CD4-positive, alpha-beta T cell treated with Interleukin-17A for 4 hours (primary cell): ENCODE measurements around the gene NME2.
A peak's percentile ranks its signal among the peaks of the same experiment; 100 is the strongest.
"Not testable (repeated sequence)": the region's sequence is repeated elsewhere in the genome, so short reads cannot be mapped to it uniquely, and the experiment has no call there.

ENCODE experiments used
- DNase-seq: peaks from one replicate; pipeline ENCODE4 v3.0.0-alpha.2; 2020; ENCODE audit warnings: mixed read lengths

The NME2 gene

GRCh38 chr17:51153210-51154072 is 12.8 kb upstream of the NME2 start, which contains the start of gene NME1:
TSS of gene NME1 (plus strand) at chr17:51153559. CDS start at chr17:51155655, 2,096 bp downstream.
- DNase-seq, result peak; percentile 95

DNA sequence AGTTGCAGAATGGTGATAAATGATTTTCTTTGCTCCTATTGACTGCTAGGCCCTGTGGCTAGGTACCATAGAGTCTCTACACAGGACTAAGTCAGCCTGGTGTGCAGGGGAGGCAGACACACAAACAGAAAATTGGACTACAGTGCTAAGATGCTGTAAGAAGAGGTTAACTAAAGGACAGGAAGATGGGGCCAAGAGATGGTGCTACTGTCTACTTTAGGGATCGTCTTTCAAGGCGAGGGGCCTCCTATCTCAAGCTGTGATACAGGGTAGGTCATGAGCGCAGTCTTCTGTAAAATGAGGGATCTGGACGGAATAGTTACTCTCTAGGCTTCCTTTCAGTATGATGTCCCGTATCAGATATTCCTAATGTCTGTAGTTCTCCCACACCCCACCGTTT is 12.0 kb upstream of the NME2 start:
- peak; percentile 4 for DNase-seq

GRCh38 chr17:51155416-51155815 is 10.8 kb upstream of the NME2 start:
- no peak for DNase-seq

DNA sequence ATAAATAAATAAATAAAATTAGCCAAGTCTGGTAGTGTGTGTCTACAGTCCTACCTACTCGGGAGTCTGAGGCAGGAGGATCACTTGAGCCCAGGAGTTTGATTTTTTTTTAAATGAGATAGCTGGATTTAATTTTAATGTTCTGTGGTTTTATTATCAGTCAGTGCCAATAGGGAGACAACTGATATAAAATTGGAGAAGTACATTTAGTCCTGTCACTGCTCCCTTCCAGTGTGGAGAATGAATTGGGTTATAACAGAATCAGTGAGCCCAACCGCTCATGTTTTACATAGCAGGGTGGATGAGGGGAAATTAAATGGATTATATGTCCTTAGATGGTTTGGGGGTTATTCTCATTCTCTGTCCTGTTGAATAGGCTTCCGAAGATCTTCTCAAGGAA is 6.6 kb upstream of the NME2 start:
- DNase-seq, result no peak

DNA sequence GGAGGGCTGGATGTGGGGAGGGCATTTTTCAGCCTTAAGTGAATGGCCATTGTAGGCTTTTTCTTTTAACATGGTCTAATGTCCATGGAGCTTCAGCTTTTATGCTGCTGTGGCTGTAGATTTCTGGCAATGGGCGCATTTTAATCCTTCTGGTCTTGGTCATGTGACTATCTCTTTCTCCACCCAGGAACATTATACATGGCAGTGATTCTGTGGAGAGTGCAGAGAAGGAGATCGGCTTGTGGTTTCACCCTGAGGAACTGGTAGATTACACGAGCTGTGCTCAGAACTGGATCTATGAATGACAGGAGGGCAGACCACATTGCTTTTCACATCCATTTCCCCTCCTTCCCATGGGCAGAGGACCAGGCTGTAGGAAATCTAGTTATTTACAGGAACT is 4.7 kb upstream of the NME2 start:
- no peak for DNase-seq

- DNase-seq, result no peak
Observed at GRCh38 chr17:51164911-51165679, 1.1 kb upstream of the NME2 start.

GRCh38 chr17:51165680-51166197 is 472 bp upstream of the NME2 start:
- no peak for DNase-seq

DNA sequence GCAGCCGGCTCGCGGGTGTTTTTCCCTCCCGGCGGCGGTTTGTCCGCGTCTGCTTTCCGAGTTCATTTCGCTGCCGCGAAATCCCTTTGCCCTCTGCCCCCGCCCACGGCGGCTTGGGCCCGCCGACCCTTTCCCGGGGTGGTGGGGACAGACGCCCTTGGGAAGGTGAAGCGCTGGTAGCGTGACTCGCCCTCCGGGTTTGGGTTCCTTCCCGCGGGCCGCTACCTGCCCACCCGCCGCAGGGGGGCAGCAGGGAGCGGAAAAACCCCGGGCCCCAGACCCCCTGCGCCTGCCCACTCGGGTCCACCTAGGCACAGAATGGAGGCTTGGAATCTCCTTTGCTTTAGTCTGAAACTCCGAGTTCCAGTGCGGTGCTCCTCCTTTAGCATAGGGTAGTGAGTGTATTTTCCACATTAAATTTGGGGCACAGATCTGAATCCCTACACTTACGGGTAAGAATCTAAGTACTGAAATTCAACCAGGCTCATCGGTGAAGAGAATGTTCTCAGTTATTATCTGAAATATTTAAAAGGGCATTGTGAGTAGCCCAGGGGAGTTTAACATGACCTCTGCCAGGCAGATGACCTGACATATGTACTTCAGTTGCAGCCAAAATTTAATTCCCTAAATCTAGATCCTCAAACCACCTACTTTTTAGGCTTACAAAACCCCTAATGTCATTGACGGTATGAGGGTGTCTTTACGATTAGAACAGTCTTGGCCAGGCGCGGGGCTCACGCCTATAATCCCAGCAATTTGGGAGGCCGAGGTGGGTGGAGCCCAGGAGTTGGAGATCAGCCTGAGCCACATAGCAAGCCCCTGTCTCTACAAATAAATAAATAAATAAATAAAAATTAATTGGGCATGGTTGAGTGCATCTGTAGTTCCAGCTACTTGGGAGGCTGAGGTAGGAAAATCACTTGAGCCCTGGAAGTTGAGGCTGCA is 1.0 kb downstream of the NME2 start:
- peak; percentile 77 for DNase-seq

- no peak for DNase-seq
Observed at GRCh38 chr17:51169340-51169739, 3.1 kb downstream of the NME2 start.

DNA sequence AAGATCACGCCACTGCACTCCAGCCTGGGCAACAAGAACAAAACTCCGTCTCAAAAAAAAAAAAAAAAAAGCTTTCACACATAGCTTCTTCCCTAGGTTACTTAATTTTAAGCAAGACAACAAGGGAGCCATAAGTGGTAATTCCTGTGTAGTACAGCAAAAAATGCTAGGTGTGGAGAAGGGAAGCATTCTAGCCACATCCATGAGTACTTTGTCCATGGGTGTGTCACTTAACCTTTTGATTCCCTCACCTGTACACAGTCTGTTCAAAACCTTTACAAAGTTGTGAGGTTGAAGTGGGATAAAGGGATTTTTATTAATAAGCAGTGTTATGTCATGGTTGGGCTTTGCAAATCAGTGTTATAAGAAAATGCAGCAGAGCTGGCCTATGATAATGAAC is 4.5 kb downstream of the NME2 start:
- no peak for DNase-seq

DNA sequence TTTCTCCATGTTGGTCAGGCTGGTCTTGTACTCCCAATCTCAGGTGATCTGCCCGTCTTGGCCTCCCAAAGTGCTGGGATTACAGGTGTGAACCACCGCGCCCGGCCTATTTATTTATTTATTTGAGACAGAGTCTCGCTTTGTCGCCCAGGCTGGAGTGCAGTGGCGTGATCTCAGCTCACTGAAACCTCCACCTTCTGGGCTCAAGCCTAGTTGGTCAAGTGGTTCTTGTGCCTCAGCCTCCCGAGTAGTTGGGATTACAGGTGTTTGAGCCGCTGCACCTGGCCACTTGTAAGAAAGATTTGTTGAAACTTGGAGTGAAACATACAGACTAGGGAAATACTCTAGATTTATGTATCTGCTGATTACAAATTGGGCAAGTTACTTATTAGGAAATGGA is 5.8 kb downstream of the NME2 start:
- not testable (repeated sequence) for DNase-seq

GRCh38 chr17:51180486-51180885 is 14.3 kb downstream of the NME2 start:
- no peak for DNase-seq

- DNase-seq, result no peak
Observed at GRCh38 chr17:51184124-51184523, 17.9 kb downstream of the NME2 start.

DNA sequence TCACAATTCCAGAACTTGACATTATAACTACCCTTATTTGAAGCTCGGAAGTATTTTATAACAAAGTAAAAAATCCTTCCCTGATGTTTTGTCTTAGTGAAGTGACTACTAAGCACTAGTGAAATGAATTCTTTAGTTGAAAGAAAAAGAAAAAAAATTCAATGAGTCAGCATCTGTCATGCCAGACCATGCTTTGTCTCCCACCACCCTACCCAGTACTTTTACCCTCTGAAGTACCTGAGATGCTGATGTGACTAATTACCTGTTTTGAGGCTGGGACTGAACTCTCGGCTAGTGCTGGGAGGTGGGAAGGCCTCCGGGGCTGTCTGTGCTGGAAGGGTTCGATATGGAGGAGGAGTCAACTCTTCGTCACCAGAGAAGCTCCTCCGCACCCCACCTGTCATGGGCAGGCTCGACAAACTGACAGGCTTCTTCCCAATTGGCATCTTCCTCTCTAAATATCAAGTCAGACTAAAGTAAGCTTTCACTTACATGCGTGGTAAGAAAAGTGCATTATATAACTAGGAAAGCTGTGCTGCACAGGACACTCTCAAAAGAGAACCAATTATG is 19.6 kb downstream of the NME2 start:
- no peak for DNase-seq

GRCh38 chr17:51188271-51188833 is 22.1 kb downstream of the NME2 start:
- DNase-seq, result no peak

- DNase-seq, result no peak
Observed at GRCh38 chr17:51189162-51189561, 23.0 kb downstream of the NME2 start.

GRCh38 chr17:51189628-51190027 is 23.4 kb downstream of the NME2 start:
- DNase-seq, result no peak

DNA sequence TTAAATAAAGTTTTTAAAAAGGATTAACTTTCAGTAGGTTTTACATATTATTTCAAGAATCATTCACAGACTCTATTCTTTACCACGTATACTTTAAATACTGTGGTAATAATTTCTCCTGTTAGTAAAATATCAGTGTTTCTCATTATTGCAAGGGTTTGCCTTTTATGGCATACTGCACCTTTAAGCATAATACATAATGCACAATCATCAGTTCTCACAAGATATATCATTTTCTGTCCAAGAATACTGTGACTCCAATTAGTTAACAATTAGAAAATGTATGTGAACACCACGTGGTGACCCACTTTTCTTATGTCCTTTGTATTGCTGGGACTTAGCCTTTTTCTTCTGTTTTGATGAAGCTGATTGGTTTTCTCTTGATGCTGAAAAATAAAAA is 25.7 kb downstream of the NME2 start:
- no peak for DNase-seq

DNA sequence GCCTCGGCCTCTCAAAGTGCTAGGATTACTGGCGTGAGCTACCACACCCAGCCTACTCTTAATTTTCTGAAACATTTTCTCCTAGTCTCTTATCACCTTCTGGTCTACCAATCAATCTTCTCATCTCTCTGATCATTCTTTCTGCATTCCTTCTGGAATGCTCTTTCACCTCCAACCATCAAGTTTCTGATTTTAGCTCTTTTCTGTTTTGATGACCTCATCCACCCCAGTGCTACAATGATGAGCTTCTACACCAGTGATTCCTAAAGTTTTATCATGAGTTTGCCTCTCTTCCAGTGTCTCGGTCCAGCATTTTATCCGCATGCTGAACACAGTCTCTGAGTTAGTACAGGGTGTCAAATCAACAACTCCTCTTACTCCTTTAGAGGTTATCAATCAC is 31.5 kb downstream of the NME2 start:
- no peak for DNase-seq

GRCh38 chr17:51200295-51200694 is 34.1 kb downstream of the NME2 start:
- peak; percentile 10 for DNase-seq

GRCh38 chr17:51200846-51201245 is 34.6 kb downstream of the NME2 start:
- no peak for DNase-seq

DNA sequence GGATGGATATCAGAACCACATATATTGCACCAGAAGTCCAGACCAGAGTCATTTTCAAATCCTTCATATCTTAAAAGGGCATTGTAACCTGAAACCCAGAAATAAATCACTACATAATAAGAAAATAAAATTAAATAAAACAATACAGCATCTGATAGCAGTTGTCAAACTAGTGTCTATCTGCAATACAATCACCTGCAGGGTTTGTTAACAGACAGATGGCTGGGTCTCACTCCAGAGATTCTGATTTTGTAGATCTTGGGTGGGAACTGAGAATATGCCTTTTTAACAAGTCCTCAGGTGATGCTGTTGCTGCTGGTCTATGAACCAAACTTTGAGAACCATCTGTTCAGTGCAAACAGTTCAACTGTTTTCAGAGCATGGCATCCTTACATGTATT is 37.6 kb downstream of the NME2 start:
- DNase-seq, result no peak
